IMR-90 (cell line): ENCODE data around the gene IL1R2. TPM values are rescaled to one million over a fixed set of nuclear protein-coding genes. Genes with fewer than 3 reads are reported as not detected.

ENCODE experiments used
- ATAC-seq: fragments of 200-7000 bp; cut with Tn5 transposase; 2 replicates; pipeline ENCODE4 v1.9.1; 2020; ENCODE audit warnings: low read depth, mild to moderate bottlenecking, moderate library complexity
- BruUV-seq: library from RNA; stranded (reverse); fragments of 400-500 nt; replicated peaks from 2 replicates; lab custom pipeline; 2021; lab: Mats Ljungman, UMichigan
- CTCF ChIA-PET: fragments of 300-600 bp; formaldehyde crosslinking; extraction: SDS; loops from one replicate; lab custom pipeline; 2021; ENCODE audit warnings: antibody characterized with exemption; lab: Yijun Ruan, JAX
- POLR2A ChIA-PET: fragments of 300-600 bp; sonication (Branson Sonifier 250); formaldehyde crosslinking; loops from one replicate; lab custom pipeline; 2022; ENCODE audit warnings: antibody characterized with exemption; ENCODE audit not compliant: unreplicated experiment; lab: Charles Lee
- DNase-seq: peaks from one replicate; pipeline ENCODE4 v3.0.0; 2013
- H2AFZ ChIP-seq: replicated peaks from 2 replicates; pipeline ENCODE3; 2013; ENCODE audit warnings: low read length, mild to moderate bottlenecking; ENCODE audit not compliant: poor library complexity
- H2AK5ac ChIP-seq: 2 replicates; pipeline ENCODE4 v1.6.1; 2013; ENCODE audit warnings: low read depth, low read length, inconsistent platforms
- H2AK9ac ChIP-seq: replicated peaks from 2 replicates; pipeline ENCODE3; 2013; ENCODE audit warnings: mild to moderate bottlenecking, low read depth, low read length, moderate library complexity; ENCODE audit not compliant: poor library complexity
- H2BK120ac ChIP-seq: 2 replicates; pipeline ENCODE4 v1.6.1; 2013; ENCODE audit warnings: low read depth, low read length, inconsistent platforms
- H2BK15ac ChIP-seq: 3 replicates; pipeline ENCODE4 v1.6.1; 2013; ENCODE audit warnings: low read depth, low read length, inconsistent platforms
- H2BK20ac ChIP-seq: 2 replicates; pipeline ENCODE4 v1.6.1; 2013; ENCODE audit warnings: low read depth, mild to moderate bottlenecking, inconsistent platforms, low read length, moderate library complexity
- H2BK5ac ChIP-seq: 2 replicates; pipeline ENCODE4 v1.6.1; 2013; ENCODE audit warnings: mild to moderate bottlenecking, low read depth, low read length, inconsistent platforms; ENCODE audit not compliant: poor library complexity, severe bottlenecking
- H3K14ac ChIP-seq: replicated peaks from 2 replicates; pipeline ENCODE4 v1.6.1; 2013; ENCODE audit warnings: low read depth, low read length, inconsistent platforms
- H3K18ac ChIP-seq: 2 replicates; pipeline ENCODE4 v1.6.1; 2013; ENCODE audit warnings: low read depth, low read length, control low read depth
- H3K23ac ChIP-seq: 2 replicates; pipeline ENCODE4 v1.6.1; 2013; ENCODE audit warnings: low read depth, low read length, inconsistent platforms
- H3K27ac ChIP-seq: 2 replicates; pipeline ENCODE4 v1.5.1; 2013; ENCODE audit warnings: mild to moderate bottlenecking, control low read depth, low read length; ENCODE audit not compliant: insufficient read depth
- H3K27me3 ChIP-seq: 2 replicates; pipeline ENCODE4 v1.6.1; 2013; ENCODE audit warnings: low read length; ENCODE audit not compliant: control insufficient read depth, insufficient read depth
- H3K36me3 ChIP-seq: 2 replicates; pipeline ENCODE4 v1.6.1; 2013; ENCODE audit warnings: low read length, mixed read lengths; ENCODE audit not compliant: control insufficient read depth, insufficient read depth
- H3K4ac ChIP-seq: 2 replicates; pipeline ENCODE4 v1.6.1; 2013; ENCODE audit warnings: low read depth, low read length, inconsistent platforms
- H3K4me1 ChIP-seq: 2 replicates; pipeline ENCODE4 v1.6.1; 2013; ENCODE audit warnings: low read length, mixed read lengths; ENCODE audit not compliant: control insufficient read depth, insufficient read depth
- H3K4me2 ChIP-seq: 2 replicates; pipeline ENCODE4 v1.6.1; 2013; ENCODE audit warnings: low read depth, mild to moderate bottlenecking, control low read depth, low read length, moderate library complexity
- H3K4me3 ChIP-seq: 2 replicates; pipeline ENCODE4 v1.5.1; 2013; ENCODE audit warnings: low read depth, mild to moderate bottlenecking, control low read depth, low read length, moderate library complexity; ENCODE audit not compliant: insufficient read depth
- H3K56ac ChIP-seq: 2 replicates; pipeline ENCODE4 v1.6.1; 2013; ENCODE audit warnings: low read length, inconsistent platforms; ENCODE audit not compliant: insufficient read depth; ENCODE audit errors: extremely low read depth
- H3K79me1 ChIP-seq, 2 experiments: 2 replicates each; pipeline ENCODE4 v1.6.1; 2013; ENCODE audit warnings: low read length in 2 of 2, inconsistent platforms in 1 of 2, low read depth in 1 of 2
- H3K9ac ChIP-seq: 2 replicates; pipeline ENCODE4 v1.6.1; 2013; ENCODE audit warnings: low read depth, low read length, control low read depth
- H3K9me1 ChIP-seq: 2 replicates; pipeline ENCODE4 v1.6.1; 2013; ENCODE audit warnings: low read length, inconsistent platforms; ENCODE audit not compliant: insufficient read depth
- H3K9me3 ChIP-seq: 2 replicates; pipeline ENCODE4 v1.6.1; 2013; ENCODE audit warnings: low read length; ENCODE audit not compliant: control insufficient read depth, insufficient read depth
- H4K20me1 ChIP-seq: 2 replicates; pipeline ENCODE4 v1.6.1; 2013; ENCODE audit warnings: low read length, inconsistent platforms; ENCODE audit not compliant: insufficient read depth
- H4K5ac ChIP-seq: 2 replicates; pipeline ENCODE4 v1.6.1; 2013; ENCODE audit warnings: mild to moderate bottlenecking, low read depth, low read length, control low read depth
- H4K8ac ChIP-seq, 2 experiments: 2 replicates each; pipeline ENCODE4 v1.6.1; 2013; ENCODE audit warnings: low read depth in 2 of 2, low read length in 2 of 2, control low read depth in 1 of 2, inconsistent platforms in 1 of 2
- H4K91ac ChIP-seq: 2 replicates; pipeline ENCODE4 v1.6.1; 2013; ENCODE audit warnings: low read depth, low read length, inconsistent platforms; ENCODE audit not compliant: insufficient read depth
- BHLHE40 ChIP-seq: fragments of 150-350 bp; IDR thresholded peaks from 2 replicates; pipeline ENCODE4 v1.6.1; 2016; ENCODE audit warnings: mild to moderate bottlenecking, low read depth, low read length
- CEBPB ChIP-seq: IDR thresholded peaks from 2 replicates; pipeline ENCODE4 v1.6.1; 2012; ENCODE audit warnings: low read depth, low read length, improper control_type of control experiment
- CHD1 ChIP-seq: IDR thresholded peaks from 2 replicates; pipeline ENCODE4 v1.6.1; 2012; ENCODE audit warnings: low read depth, low read length, improper control_type of control experiment
- FOS ChIP-seq: fragments of 150-350 bp; IDR thresholded peaks from 2 replicates; pipeline ENCODE4 v1.6.1; 2016; ENCODE audit warnings: low read depth, low read length
- MAFK ChIP-seq: IDR thresholded peaks from 2 replicates; pipeline ENCODE4 v1.6.1; 2012; ENCODE audit warnings: low read depth, low read length, improper control_type of control experiment
- MXI1 ChIP-seq: IDR thresholded peaks from 2 replicates; pipeline ENCODE4 v1.6.1; 2012; ENCODE audit warnings: low read depth, mild to moderate bottlenecking, low read length, moderate library complexity, borderline replicate concordance
- NFE2L2 ChIP-seq: fragments of 150-350 bp; IDR thresholded peaks from 2 replicates; pipeline ENCODE4 v1.6.1; 2016; ENCODE audit warnings: low read depth, mild to moderate bottlenecking, low read length
- POLR2A ChIP-seq: IDR thresholded peaks from 2 replicates; pipeline ENCODE4 v1.6.1; 2012; ENCODE audit warnings: mild to moderate bottlenecking, low read depth, low read length
- RAD21 ChIP-seq: IDR thresholded peaks from 2 replicates; pipeline ENCODE4 v1.6.1; 2012; ENCODE audit warnings: low read length, improper control_type of control experiment
- RCOR1 ChIP-seq: IDR thresholded peaks from 2 replicates; pipeline ENCODE4 v1.6.1; 2012; ENCODE audit warnings: mild to moderate bottlenecking, low read length, improper control_type of control experiment; ENCODE audit not compliant: insufficient replicate concordance
- RFX5 ChIP-seq: IDR thresholded peaks from 2 replicates; pipeline ENCODE4 v1.8.0; 2012; ENCODE audit warnings: low read depth, mild to moderate bottlenecking, low read length, moderate library complexity
- SMC3 ChIP-seq: fragments of 150-350 bp; IDR thresholded peaks from 2 replicates; pipeline ENCODE4 v1.6.1; 2016; ENCODE audit warnings: low read depth, mild to moderate bottlenecking, antibody characterized with exemption, low read length, moderate library complexity
- USF2 ChIP-seq: fragments of 150-350 bp; IDR thresholded peaks from 2 replicates; pipeline ENCODE4 v1.6.1; 2017; ENCODE audit warnings: mild to moderate bottlenecking, antibody characterized with exemption, low read length, low read depth
- WGBS, 2 experiments: methylation state at CpG; one replicate each; pipeline versions ENCODE4 v1.1.5 to v1.1.7; 2013; ENCODE audit warnings: missing lambda C conversion rate in 2 of 2; ENCODE audit not compliant: insufficient read length in 1 of 2; ENCODE audit errors: extremely low coverage in 2 of 2; 5-methylcytosine and 5-hydroxymethylcytosine counted together
- dilution Hi-C: fragments of 300-500 bp; cut with HindIII; formaldehyde crosslinking; loops from one replicate; pipeline ENCODE4 v1.14.3; 2018; ENCODE audit warnings: low sequenced_read_pairs; ENCODE audit not compliant: unreplicated experiment
- in situ Hi-C: fragments of 300-500 bp; cut with MboI; formaldehyde crosslinking; loops from 3 replicates; pipeline ENCODE4 v1.14.3; 2019; ENCODE audit warnings: low sequenced_read_pairs, inconsistent platforms, mixed read lengths
- intact Hi-C: fragments of 100-400 bp; cut with micrococcal nuclease; formaldehyde crosslinking; loops from 2 replicates; pipeline ENCODE4 v1.10.0; 2022
- polyA plus RNA-seq, 3 experiments: library from polyadenylated mRNA; depleted of rRNA; stranded (reverse); fragments of >200 nt; gene quantifications; 2 replicates each; pipeline ENCODE4 v1.2.3, GENCODE V29; 2012; ENCODE audit warnings: low replicate concordance in 1 of 3
- total RNA-seq: library from RNA; depleted of rRNA; stranded (reverse); fragments of >200 nt; gene quantifications from 2 replicates; pipeline ENCODE4 v1.2.3, GENCODE V29; 2012
- TF ChIP-seq, protein P1 (sequence below): fragments of 150-350 bp; IDR thresholded peaks from 2 replicates; pipeline ENCODE4 v1.6.1; 2016; ENCODE audit warnings: low read depth, mild to moderate bottlenecking, low read length, moderate library complexity, borderline replicate concordance

IL1R2 gene
- total and polyA plus RNA-seq, 2 of the 4 experiments (the other 2 are of a cell fraction), result not detected

GRCh38 chr2:102030855-102031527 lies 39.2 kb downstream of the IL1R2 start (continued):
- no peak for TF ChIP-seq POLR2A

DNA sequence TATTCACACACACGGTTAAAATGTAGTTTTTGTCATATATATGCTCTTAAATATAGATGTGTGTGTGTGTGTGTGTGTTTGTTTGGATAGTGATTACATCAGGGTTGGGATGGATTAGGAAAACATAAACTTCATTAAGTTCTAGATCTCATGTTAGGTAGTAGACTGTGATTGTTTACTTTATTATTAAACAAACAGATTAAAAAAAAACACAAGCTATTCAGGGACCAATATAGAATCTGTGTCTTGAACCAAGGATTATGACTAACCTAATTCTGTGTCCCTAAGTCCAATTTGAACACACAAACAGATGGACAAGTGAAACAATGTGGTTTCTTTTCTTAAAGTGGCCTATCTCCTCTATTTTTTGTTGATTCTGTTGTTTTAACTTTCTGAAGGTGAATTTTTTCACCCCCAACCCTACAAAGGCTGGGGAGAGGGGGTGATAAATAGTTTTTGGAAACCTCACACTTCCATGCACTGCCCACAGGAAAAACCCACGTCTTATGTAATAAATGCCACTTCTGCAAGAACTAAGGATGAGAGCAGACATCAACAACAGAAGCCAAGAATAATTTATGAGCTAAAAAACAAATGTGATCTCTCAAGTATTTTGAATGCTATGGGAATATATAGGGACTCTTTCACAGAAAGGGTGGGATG lies 40.7 kb downstream of the IL1R2 start:
- Histone ChIP-seq H3K9me1 (peaks cover 20% of the 10 kb centered on the region), H3K36me3 (no peaks in the 10 kb centered on the region), H2AK5ac (peak overlapping the region; percentile 94; the same call in 1 of the 2 replicates), H3K56ac (no peak overlapping the region), H3K9ac (no peak overlapping the region), H4K8ac (peak overlapping the region; percentile 75 to 94; a peak in 3 of 4 replicates), H2BK120ac (peak overlapping the region; percentile 93), H3K23ac (peak overlapping the region; percentile 79), H2BK20ac (peak overlapping the region; percentile 92), H3K4ac (peak overlapping the region; percentile 95), H3K27ac (peak overlapping the region; percentile 53; the same call in 1 of the 2 replicates), H4K5ac (peak overlapping the region; percentile 91), H3K9me3 (no peaks in the 10 kb centered on the region), H4K91ac (peak overlapping the region; percentile 95), H3K4me3 (no peak overlapping the region), H2BK15ac (peak overlapping the region; percentile 81; the same call in 1 of the 3 replicates), H3K14ac (peak overlapping the region; percentile 89), H3K27me3 (no peaks in the 10 kb centered on the region), H3K4me2 (no peak overlapping the region), H2BK5ac (no peak overlapping the region), H2AFZ (peak overlapping the region; percentile 48), H2AK9ac (no peak overlapping the region), H3K4me1 (peaks cover 21% of the 10 kb centered on the region), H3K18ac (peak overlapping the region; percentile 94), H3K79me1 (no peaks in the 10 kb centered on the region; a peak in 1 of 4 replicates), H4K20me1 (no peaks in the 10 kb centered on the region)
- dilution Hi-C loops, result no loop called here
- POLR2A ChIA-PET, result interaction anchor here (2.0 kb wide), 1 partner anchor 32 kb away, joined by 8 read pairs; no protein-coding TSS in a partner anchor
- BruUV-seq, result no TSS peak
- intact Hi-C loops, result loop anchor here (5.0 kb wide), 1 partner anchor 70 kb away; no protein-coding TSS in a partner anchor
- CTCF ChIA-PET, result interaction anchor here (0.6 to 2.9 kb wide), 7 partner anchors 12 to 208 kb away, joined by 3 to 11 read pairs (median 3); no protein-coding TSS in a partner anchor
- in situ Hi-C loops, result no loop called here
- no CpG with 5 or more reads among the region's 2 CpGs for WGBS, 2 experiments
- DNase-seq (peak; percentile 60), ATAC-seq (peak; percentile 13; the same call in 1 of the 2 replicates)
- TF ChIP-seq RAD21 (no peak), RFX5 (no peak), MAFK (no peak), FOS (no peak), CEBPB (no peak), RCOR1 (no peak), NFE2L2 (no peak), MXI1 (no peak), CHD1 (no peak), USF2 (no peak), BHLHE40 (no peak), SMC3 (no peak)
- TF ChIP-seq, protein P1, sequence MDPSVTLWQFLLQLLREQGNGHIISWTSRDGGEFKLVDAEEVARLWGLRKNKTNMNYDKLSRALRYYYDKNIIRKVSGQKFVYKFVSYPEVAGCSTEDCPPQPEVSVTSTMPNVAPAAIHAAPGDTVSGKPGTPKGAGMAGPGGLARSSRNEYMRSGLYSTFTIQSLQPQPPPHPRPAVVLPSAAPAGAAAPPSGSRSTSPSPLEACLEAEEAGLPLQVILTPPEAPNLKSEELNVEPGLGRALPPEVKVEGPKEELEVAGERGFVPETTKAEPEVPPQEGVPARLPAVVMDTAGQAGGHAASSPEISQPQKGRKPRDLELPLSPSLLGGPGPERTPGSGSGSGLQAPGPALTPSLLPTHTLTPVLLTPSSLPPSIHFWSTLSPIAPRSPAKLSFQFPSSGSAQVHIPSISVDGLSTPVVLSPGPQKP, result no peak
